A673 (cell line): ENCODE data around the gene ETV3. TPM values are rescaled to one million over a fixed set of nuclear protein-coding genes. Genes with fewer than 3 reads are reported as not detected.

Experiments used
- BruUV-seq: library from RNA; stranded (reverse); fragments of 400-500 nt; replicated peaks from 2 replicates; lab custom pipeline; 2021; lab: Mats Ljungman, UMichigan
- CTCF ChIA-PET: fragments of 300-600 bp; sonication (Branson Sonifier 250); formaldehyde crosslinking; loops from one replicate; lab custom pipeline; 2022; ENCODE audit warnings: antibody characterized with exemption; lab: Charles Lee
- POLR2A ChIA-PET: fragments of 300-600 bp; sonication (Branson Sonifier 250); formaldehyde crosslinking; loops from one replicate; lab custom pipeline; 2022; ENCODE audit warnings: antibody characterized with exemption; ENCODE audit not compliant: low non-redundant PET; lab: Charles Lee
- DNase-seq: peaks from one replicate; pipeline ENCODE4 v3.0.0-alpha.2; 2015; ENCODE audit warnings: low spot score
- H3K27ac ChIP-seq: fragments of 200-600 bp; sonication (generic); 2 replicates; pipeline ENCODE4 v1.5.1; 2016; ENCODE audit warnings: mixed run types, low read depth, mild to moderate bottlenecking, mixed read lengths, antibody characterized with exemption, low read length; ENCODE audit not compliant: poor library complexity, severe bottlenecking
- H3K27me3 ChIP-seq: fragments of 200-600 bp; sonication (generic); replicated peaks from 2 replicates; pipeline ENCODE4 v1.6.1; 2017; ENCODE audit warnings: mixed run types, low read depth, mild to moderate bottlenecking, mixed read lengths, antibody characterized with exemption, low read length; ENCODE audit not compliant: insufficient read depth, poor library complexity
- H3K36me3 ChIP-seq: fragments of 200-600 bp; sonication (generic); 2 replicates; pipeline ENCODE4 v1.6.1; 2016; ENCODE audit warnings: mixed run types, mild to moderate bottlenecking, mixed read lengths, antibody characterized with exemption, low read length; ENCODE audit not compliant: insufficient read depth, poor library complexity, severe bottlenecking
- H3K4me1 ChIP-seq: fragments of 200-600 bp; sonication (generic); 2 replicates; pipeline ENCODE4 v1.6.1; 2017; ENCODE audit warnings: mixed run types, mild to moderate bottlenecking, mixed read lengths, antibody characterized with exemption, low read length; ENCODE audit not compliant: insufficient read depth, poor library complexity, severe bottlenecking
- H3K4me3 ChIP-seq: fragments of 200-600 bp; sonication (generic); 2 replicates; pipeline ENCODE4 v1.5.1; 2016; ENCODE audit warnings: low read depth, mixed run types, mild to moderate bottlenecking, mixed read lengths, low read length; ENCODE audit not compliant: poor library complexity, severe bottlenecking
- H3K9me3 ChIP-seq: fragments of 200-600 bp; sonication (generic); 2 replicates; pipeline ENCODE4 v1.6.1; 2016; ENCODE audit warnings: mixed run types, low read depth, mild to moderate bottlenecking, mixed read lengths, antibody characterized with exemption, low read length; ENCODE audit not compliant: poor library complexity, severe bottlenecking
- EZH2 ChIP-seq: fragments of 200-600 bp; sonication (generic); IDR thresholded peaks from 2 replicates; pipeline ENCODE4 v1.6.1; 2017; ENCODE audit warnings: borderline replicate concordance, low read depth, mild to moderate bottlenecking, mixed read lengths, antibody characterized with exemption, low read length; ENCODE audit not compliant: poor library complexity, severe bottlenecking
- intact Hi-C: fragments of 100-400 bp; cut with micrococcal nuclease; formaldehyde crosslinking; loops from one replicate; pipeline ENCODE4 v1.10.0; 2022; ENCODE audit not compliant: unreplicated experiment
- total RNA-seq: library from RNA; stranded (reverse); gene quantifications from 2 replicates; pipeline ENCODE4 v1.2.3, GENCODE V29; 2021
- TF ChIP-seq, protein P1 (sequence below): fragments of 300-800, 200-600 bp; sonication (generic); conservative IDR thresholded peaks from 2 replicates; pipeline ENCODE4 v1.5.1; 2017; ENCODE audit warnings: low read depth, mild to moderate bottlenecking, antibody characterized with exemption, low read length, moderate library complexity, mixed read lengths

ETV3 gene
- total RNA-seq, 1 experiment from 2014 or later = 46.1 TPM

- Histone ChIP-seq H3K27ac (no peak overlapping the region), H3K36me3 (peaks cover 17% of the 10 kb centered on the region), H3K4me1 (no peaks in the 10 kb centered on the region), H3K9me3 (no peaks in the 10 kb centered on the region), H3K27me3 (no peaks in the 10 kb centered on the region), H3K4me3 (no peak overlapping the region)
- BruUV-seq = no TSS peak
- intact Hi-C loops = no loop called here
- CTCF ChIA-PET = no interaction called here
- TF ChIP-seq, protein P1, sequence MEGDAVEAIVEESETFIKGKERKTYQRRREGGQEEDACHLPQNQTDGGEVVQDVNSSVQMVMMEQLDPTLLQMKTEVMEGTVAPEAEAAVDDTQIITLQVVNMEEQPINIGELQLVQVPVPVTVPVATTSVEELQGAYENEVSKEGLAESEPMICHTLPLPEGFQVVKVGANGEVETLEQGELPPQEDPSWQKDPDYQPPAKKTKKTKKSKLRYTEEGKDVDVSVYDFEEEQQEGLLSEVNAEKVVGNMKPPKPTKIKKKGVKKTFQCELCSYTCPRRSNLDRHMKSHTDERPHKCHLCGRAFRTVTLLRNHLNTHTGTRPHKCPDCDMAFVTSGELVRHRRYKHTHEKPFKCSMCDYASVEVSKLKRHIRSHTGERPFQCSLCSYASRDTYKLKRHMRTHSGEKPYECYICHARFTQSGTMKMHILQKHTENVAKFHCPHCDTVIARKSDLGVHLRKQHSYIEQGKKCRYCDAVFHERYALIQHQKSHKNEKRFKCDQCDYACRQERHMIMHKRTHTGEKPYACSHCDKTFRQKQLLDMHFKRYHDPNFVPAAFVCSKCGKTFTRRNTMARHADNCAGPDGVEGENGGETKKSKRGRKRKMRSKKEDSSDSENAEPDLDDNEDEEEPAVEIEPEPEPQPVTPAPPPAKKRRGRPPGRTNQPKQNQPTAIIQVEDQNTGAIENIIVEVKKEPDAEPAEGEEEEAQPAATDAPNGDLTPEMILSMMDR = no peak
- no peak for TF ChIP-seq EZH2
- no peak for DNase-seq
- POLR2A ChIA-PET = no interaction called here
Measured at GRCh38 chr1:157119008-157119407, 19.2 kb downstream of the ETV3 start.

DNA sequence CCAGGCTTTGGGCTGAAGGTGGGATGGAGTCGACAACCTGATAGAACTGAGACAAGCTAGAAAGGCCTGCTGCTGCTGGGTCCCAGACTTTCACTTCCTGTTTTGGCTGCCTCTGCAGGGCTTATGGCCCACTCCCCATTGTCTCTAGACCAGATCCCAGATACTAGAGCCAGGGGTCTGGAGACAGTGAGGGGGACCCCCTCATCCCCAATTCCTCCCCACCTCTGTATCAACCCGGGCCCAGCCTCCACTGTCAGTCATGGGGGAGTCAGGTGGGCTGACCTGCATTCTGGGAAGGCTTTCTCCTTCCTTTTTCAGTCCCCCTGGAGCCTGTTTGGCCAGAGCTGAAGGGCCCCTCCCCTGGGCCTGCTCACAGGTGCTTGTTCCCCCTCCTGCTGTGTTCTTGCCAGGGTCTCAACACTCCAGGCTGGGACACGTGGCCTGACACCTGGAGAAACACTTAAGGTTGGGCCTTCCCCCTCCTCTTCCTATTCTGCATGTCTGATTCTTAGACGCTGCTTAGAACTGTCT lies 20.6 kb downstream of the ETV3 start:
- ChIA-PET CTCF (no interaction called here), POLR2A (no interaction called here)
- DNase-seq = no peak
- TF ChIP-seq, protein P1 = no peak
- H3K27ac ChIP-seq = no peak overlapping the region
- intact Hi-C loops = no loop called here
- H3K4me3 ChIP-seq = no peak overlapping the region
- H3K27me3 ChIP-seq = no peaks in the 10 kb centered on the region
- H3K36me3 ChIP-seq = peaks cover 5% of the 10 kb centered on the region
- H3K4me1 ChIP-seq = no peaks in the 10 kb centered on the region
- no TSS peak for BruUV-seq
- no peaks in the 10 kb centered on the region for H3K9me3 ChIP-seq

DNA sequence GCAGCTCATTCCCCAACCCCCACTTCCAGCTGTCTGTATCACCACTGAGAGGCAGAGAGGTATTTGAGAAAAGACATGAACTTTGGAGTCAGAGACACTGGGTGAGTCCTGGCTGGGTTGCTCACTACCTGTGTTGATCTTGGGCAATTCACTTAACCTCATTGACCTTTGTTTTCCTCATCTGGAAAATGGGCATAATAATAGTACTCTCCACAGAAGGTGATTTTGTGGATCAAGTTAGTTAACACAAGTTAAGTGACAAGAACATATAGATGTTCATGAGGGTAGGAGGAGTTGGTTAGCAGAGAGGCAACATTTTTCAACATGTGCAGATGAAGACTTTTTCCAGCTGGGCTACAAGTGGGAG lies 21.5 kb downstream of the ETV3 start:
- H3K27ac ChIP-seq = no peak overlapping the region
- BruUV-seq = no TSS peak
- no peaks in the 10 kb centered on the region for H3K9me3 ChIP-seq
- H3K4me3 ChIP-seq = no peak overlapping the region
- intact Hi-C loops = no loop called here
- TF ChIP-seq, protein P1 = no peak
- no peak for TF ChIP-seq EZH2
- POLR2A ChIA-PET = no interaction called here
- H3K36me3 ChIP-seq = peaks cover 5% of the 10 kb centered on the region
- no peaks in the 10 kb centered on the region for H3K4me1 ChIP-seq
- DNase-seq = no peak
- H3K27me3 ChIP-seq = no peaks in the 10 kb centered on the region
- CTCF ChIA-PET = no interaction called here
